Measurements from ENCODE around the gene SERPINA12.

The SERPINA12 gene

GRCh38 chr14:94458096-94458495 is 51.2 kb downstream of the SERPINA12 start:
- no peak overlapping the region for H3K27ac ChIP-seq
- TF ChIP-seq, protein P1, sequence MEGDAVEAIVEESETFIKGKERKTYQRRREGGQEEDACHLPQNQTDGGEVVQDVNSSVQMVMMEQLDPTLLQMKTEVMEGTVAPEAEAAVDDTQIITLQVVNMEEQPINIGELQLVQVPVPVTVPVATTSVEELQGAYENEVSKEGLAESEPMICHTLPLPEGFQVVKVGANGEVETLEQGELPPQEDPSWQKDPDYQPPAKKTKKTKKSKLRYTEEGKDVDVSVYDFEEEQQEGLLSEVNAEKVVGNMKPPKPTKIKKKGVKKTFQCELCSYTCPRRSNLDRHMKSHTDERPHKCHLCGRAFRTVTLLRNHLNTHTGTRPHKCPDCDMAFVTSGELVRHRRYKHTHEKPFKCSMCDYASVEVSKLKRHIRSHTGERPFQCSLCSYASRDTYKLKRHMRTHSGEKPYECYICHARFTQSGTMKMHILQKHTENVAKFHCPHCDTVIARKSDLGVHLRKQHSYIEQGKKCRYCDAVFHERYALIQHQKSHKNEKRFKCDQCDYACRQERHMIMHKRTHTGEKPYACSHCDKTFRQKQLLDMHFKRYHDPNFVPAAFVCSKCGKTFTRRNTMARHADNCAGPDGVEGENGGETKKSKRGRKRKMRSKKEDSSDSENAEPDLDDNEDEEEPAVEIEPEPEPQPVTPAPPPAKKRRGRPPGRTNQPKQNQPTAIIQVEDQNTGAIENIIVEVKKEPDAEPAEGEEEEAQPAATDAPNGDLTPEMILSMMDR (conservative IDR thresholded peaks at IDR 0.05; ENCODE audit: low read depth): no peak
- ChIA-PET CTCF (no interaction called here), POLR2A (ENCODE audit: low non-redundant PET) (no interaction called here)
- DNase-seq (ENCODE audit: low spot score): no peak

- POLR2A ChIA-PET (ENCODE audit: low non-redundant PET): no interaction called here
- CTCF ChIA-PET: no interaction called here
- no peak overlapping the region for H3K27ac ChIP-seq
- no peak for DNase-seq (ENCODE audit: low spot score)
- TF ChIP-seq, protein P1 (conservative IDR thresholded peaks at IDR 0.05; ENCODE audit: low read depth): no peak
These were observed 53.3 kb downstream of the SERPINA12 start for GRCh38 chr14:94455928-94456327.

- TF ChIP-seq, protein P1 (conservative IDR thresholded peaks at IDR 0.05; ENCODE audit: low read depth): no peak
- no peak overlapping the region for H3K27ac ChIP-seq
- POLR2A ChIA-PET (ENCODE audit: low non-redundant PET): no interaction called here
- CTCF ChIA-PET: no interaction called here
- DNase-seq (ENCODE audit: low spot score): no peak
These were observed 57.4 kb downstream of the SERPINA12 start for GRCh38 chr14:94451826-94452225.

DNA sequence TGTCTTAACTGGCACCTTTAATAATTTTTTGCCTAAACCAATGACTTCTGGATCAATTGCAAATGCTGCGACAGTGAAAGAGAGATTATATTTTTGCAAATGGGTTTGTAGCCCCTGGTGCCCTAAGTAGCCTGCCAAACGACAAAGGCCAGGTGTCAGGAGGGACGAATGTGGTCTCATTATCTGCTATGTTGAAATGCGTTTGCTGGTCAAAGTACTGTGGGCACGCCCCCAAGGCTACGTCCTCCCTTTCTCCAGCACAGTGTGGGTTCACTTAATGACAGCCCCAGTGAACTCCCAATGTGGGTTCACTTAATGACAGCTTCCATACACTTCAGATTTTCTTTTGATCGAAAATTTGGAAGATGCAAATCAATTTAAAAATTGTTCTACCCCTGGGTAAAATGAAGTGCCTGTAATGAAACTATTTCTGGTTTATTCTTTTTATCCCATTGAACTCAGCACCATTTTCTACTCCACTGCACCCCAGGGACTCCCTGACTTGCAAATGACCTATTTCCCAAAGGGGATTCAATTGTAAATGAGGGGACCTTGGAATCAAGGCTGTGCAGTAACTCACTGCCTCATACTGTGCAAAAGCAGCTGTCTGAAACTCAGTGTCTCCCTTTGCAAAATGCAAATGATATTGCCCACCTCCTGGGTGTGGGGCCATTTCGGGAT is 58.0 kb downstream of the SERPINA12 start:
- CTCF ChIA-PET: no interaction called here
- POLR2A ChIA-PET (ENCODE audit: low non-redundant PET): no interaction called here

DNA sequence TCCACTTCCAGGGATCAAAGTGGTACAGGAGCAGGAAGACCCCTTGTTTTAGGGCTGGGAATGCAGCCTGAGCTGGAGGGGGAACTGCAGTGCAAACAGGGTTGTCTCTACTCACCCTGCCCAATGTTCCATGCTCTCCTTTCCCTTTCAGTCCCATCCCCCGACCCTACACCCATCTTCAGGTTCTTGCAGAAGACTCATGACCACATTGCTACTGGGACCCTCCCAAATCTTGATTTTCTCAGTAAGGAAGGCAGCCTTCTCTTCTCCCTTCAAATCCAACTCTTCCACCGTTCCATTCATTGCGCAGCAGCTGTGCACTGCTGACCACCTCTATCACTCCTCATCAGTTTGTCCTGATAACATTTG is 58.6 kb downstream of the SERPINA12 start:
- CTCF ChIA-PET: no interaction called here

More for the DNA sequence above, 58.0 kb downstream of the SERPINA12 start:
- DNase-seq (ENCODE audit: low spot score): no peak
- no peak overlapping the region for H3K27ac ChIP-seq
- TF ChIP-seq, protein P1 (conservative IDR thresholded peaks at IDR 0.05; ENCODE audit: low read depth): no peak

GRCh38 chr14:94449930-94450329 is 59.3 kb downstream of the SERPINA12 start:
- DNase-seq (ENCODE audit: low spot score): no peak
- CTCF ChIA-PET: interaction anchor here (1.7 kb wide), 1 partner anchor 36 kb away, joined by 5 read pairs; no protein-coding TSS in a partner anchor
- TF ChIP-seq, protein P1 (conservative IDR thresholded peaks at IDR 0.05; ENCODE audit: low read depth): no peak
- no peak overlapping the region for H3K27ac ChIP-seq
- POLR2A ChIA-PET (ENCODE audit: low non-redundant PET): no interaction called here

More for the DNA sequence above, 58.6 kb downstream of the SERPINA12 start:
- no peak overlapping the region for H3K27ac ChIP-seq
- TF ChIP-seq, protein P1 (conservative IDR thresholded peaks at IDR 0.05; ENCODE audit: low read depth): no peak
- POLR2A ChIA-PET (ENCODE audit: low non-redundant PET): no interaction called here
- no peak for DNase-seq (ENCODE audit: low spot score)
